Stromal cell of bone marrow (primary cell): ENCODE results near the gene GTPBP3.
"Not testable (repeated sequence)": the region's sequence is repeated elsewhere in the genome, so short reads cannot be mapped to it uniquely, and the experiment has no call there.

Source experiments
- DNase-seq: peaks from one replicate; pipeline ENCODE4 v3.0.0-alpha.2; 2012; ENCODE audit warnings: low read depth

GTPBP3 gene, protein sequence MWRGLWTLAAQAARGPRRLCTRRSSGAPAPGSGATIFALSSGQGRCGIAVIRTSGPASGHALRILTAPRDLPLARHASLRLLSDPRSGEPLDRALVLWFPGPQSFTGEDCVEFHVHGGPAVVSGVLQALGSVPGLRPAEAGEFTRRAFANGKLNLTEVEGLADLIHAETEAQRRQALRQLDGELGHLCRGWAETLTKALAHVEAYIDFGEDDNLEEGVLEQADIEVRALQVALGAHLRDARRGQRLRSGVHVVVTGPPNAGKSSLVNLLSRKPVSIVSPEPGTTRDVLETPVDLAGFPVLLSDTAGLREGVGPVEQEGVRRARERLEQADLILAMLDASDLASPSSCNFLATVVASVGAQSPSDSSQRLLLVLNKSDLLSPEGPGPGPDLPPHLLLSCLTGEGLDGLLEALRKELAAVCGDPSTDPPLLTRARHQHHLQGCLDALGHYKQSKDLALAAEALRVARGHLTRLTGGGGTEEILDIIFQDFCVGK

DNA sequence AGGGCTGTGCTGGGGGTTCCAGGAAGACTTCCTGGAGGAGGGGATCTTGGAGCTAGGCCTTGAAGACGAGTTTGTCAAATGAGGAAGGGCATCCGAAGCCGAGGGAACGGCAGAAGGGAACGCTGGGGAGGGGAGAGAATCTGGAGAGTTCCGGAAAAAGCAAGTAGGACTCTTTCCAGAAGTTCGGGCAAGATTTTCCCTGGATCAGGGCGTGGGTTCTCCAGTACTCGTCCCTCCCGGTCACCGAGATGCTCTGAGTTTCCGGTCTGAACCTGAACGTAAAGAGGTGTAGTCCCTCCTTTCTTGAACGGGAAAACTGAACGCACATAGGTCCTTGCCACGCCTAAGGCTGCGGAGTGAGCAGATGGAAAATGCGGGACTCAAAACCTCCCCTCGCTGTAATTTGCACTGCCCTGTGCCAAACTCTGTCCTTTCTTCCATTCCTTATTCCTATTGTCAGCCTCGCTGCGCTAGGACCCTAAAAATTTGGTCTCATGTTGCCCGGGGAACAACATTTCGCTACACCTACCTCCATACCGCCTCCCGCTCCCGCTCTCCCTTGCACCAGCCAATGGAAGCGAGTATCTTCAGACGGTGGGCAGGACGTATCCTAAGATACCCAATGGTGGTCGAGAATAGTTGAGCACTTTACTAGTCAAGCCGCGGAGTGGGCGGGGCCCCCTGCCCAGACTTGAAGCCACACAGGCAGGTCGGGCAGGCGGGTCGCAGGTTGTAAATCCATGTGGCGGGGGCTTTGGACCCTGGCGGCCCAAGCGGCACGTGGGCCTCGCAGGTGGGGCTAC, at the start of gene GTPBP3:
Gene GTPBP3, plus strand, starts transcription at position 682 of the 803 bp plus-strand sequence. Its CDS starts 59 bp downstream, at position 741.
- peak; percentile 98 for DNase-seq

GRCh38 chr19:17289489-17289888, 47.9 kb upstream of the GTPBP3 start:
- peak; percentile 73 for DNase-seq

GRCh38 chr19:17292301-17293074, 44.9 kb upstream of the GTPBP3 start:
- DNase-seq = peak; percentile 82

DNA sequence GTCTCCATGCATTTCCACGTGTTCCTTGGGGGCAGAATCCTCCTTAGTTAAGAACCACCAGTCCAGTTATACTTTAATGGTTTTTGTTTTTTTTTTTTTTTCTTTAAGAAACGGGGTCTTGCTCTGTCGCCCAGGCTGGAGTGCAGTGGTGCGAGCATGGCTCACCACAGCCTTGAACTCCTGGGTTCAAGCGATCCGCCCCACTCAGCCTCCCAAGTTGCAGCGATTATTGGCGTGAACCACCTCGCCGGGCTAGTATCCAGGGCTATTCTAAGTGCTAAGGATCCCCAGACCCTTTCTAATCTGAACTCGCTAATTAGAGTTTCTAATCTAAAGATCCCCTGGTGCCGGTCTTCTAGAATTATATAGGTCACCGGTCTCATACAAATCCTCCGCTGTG, 43.7 kb upstream of the GTPBP3 start:
- no peak for DNase-seq

- no peak for DNase-seq
These were observed 43.1 kb upstream of the GTPBP3 start for GRCh38 chr19:17294051-17294891.

DNA sequence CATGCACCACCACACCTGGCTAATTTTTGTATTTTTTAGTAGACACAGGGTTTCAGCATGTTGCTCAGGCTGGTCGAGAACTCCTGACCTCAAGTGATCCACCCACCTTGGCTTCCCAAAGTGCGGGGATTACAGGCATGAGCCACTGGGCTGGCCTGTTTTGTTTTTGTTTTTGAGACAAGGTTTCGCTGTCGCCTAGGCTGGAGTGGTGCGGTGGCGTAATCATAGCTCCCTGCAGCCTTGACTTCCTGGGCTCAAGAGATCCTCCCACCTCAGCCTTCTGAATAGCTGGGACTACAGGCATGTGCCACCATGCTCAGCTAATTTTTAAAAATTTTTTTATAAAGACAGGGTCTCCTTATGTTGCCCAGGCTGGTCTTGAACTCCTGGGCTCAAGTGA, 41.8 kb upstream of the GTPBP3 start:
- not testable (repeated sequence) for DNase-seq

- peak; percentile 19 for DNase-seq
These were observed 41.1 kb upstream of the GTPBP3 start for GRCh38 chr19:17296273-17296672.

GRCh38 chr19:17296976-17297375, 40.4 kb upstream of the GTPBP3 start:
- no peak for DNase-seq

GRCh38 chr19:17300992-17301619, 36.2 kb upstream of the GTPBP3 start:
- no peak for DNase-seq

GRCh38 chr19:17302391-17303166, 34.8 kb upstream of the GTPBP3 start:
- DNase-seq = no peak

GRCh38 chr19:17303167-17303939, 34.0 kb upstream of the GTPBP3 start, which contains the start of gene ABHD8:
Gene ABHD8, minus strand, starts transcription at chr19:17303425. Its CDS starts 1,809 bp downstream, at chr19:17301616.
- DNase-seq = peak; percentile 89

- no peak for DNase-seq
These were observed 33.4 kb upstream of the GTPBP3 start for GRCh38 chr19:17303940-17304267.

DNA sequence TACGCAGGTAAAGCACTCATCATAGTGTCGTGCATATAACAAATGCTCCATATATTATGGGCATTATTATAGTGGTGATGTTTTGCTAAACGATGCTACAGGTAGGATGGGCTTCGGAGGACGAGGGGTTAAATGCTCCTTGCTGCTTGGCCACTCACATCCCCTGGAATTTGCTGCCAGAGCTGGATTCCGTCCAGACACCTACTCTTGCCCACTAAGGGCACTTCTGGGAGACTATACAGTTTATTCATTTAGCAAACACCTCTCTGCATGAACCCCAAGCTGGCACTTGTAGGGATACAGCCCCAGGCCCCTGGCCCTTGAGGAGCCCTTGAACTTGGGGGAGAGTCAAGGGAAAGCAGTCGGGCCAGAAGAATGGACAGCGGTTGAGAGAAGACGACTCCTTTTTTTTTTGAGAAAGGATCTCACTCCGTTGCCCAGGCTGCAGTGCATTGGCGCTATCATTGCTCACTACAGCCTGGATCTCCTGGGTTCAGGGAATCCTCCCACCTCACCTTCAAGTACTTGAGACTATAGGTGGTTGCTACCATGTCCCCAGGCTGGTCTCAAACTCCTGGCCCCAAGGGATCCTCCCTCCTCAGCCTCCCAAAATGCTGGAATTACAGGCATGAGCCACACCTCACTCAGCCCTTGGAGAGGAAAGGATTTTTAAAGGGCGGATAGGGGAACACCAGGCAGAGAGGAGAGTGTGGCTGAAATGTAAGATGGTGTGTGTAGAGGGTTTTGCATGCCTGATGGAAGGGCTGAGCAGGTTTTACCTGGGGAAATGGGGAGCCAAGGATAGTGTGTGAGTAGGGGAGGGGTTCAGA, 32.8 kb upstream of the GTPBP3 start:
- no peak for DNase-seq

DNA sequence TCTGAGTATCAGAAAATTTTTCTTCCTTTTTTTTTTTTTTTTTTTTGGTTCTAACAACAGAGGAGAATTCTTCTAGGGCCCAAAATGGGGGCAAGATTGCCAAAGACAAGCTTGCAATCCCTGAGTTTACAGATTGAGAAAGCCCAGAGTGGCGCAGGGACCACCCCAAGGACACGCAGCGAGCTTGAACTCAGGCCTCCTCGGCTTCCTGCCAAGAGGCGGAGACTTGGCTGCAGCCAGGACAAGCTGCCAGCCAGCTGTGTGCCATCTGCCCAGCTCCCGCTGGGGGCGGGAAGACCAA, 32.2 kb upstream of the GTPBP3 start:
- DNase-seq = no peak

DNA sequence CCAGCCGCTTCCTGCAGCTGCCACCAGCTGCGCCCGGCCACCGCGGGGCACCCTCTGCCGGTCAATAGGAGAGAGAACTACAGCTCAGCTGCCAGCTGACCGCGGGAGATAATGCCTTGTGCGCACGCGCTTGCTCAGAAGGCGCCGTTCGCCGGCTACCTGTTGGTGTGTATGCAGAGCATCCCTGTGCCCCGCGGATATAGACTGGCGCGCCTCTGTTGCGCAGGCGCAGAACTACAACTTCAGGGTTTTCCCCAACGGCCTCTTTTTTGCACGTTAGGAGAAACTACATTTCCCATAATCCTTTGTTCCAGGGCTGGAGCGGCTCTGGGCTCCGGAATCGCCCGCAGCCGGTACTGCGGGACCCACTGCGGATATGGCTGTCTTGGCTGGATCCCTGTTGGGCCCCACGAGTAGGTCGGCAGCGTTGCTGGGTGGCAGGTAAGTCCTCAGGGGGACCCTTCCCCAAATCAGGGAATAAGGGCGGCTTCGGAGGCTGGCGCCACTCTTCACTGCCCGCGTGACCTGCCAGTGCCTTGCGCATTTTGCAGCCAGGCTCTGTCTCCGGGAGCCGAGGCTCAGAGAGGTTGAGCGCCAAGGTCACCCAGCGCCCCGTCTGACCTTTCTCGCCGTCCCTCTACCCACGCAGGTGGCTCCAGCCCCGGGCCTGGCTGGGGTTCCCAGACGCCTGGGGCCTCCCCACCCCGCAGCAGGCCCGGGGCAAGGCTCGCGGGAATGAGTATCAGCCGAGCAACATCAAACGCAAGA, 31.7 kb upstream of the GTPBP3 start, which contains the start of gene MRPL34:
Gene MRPL34, plus strand, starts transcription at position 356 of the 768 bp plus-strand sequence. Its CDS starts 21 bp downstream, at position 377.
- DNase-seq = peak; percentile 94

DNA sequence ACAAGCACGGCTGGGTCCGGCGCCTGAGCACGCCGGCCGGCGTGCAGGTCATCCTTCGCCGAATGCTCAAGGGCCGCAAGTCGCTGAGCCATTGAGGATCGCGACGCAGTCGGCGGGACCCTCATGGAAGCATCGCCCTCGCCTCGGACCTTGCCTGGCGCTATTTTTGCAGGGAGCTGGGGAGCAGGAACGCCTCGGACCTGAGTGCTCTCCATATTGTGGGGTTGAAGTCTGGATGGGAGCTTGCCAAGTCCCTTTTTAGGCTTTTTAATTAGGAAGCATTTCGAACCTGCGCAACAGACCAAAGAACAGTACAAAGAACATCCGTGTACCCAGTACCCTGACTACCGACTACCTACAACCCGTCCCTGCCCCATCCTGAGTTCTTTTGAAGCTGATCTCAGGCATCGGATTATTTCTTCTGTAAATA, 31.1 kb upstream of the GTPBP3 start:
- DNase-seq = no peak

- no peak for DNase-seq
These were observed 29.4 kb upstream of the GTPBP3 start for GRCh38 chr19:17307876-17308377.
